ENCODE results near the gene ZNF575.

- TF ChIP-seq CTCF (IDR thresholded peaks at IDR 0.05) (no peak), POLR2A (IDR thresholded peaks at IDR 0.05) (no peak)
Observed at GRCh38 chr19:43495082-43495481, 37.9 kb upstream of the ZNF575 start.

Data from uterus (tissue), 2 donors.